Measurements from ENCODE around the gene PRR5L.
"Not testable (repeated sequence)": the region's sequence is repeated elsewhere in the genome, so short reads cannot be mapped to it uniquely, and the experiment has no call there.

DNA sequence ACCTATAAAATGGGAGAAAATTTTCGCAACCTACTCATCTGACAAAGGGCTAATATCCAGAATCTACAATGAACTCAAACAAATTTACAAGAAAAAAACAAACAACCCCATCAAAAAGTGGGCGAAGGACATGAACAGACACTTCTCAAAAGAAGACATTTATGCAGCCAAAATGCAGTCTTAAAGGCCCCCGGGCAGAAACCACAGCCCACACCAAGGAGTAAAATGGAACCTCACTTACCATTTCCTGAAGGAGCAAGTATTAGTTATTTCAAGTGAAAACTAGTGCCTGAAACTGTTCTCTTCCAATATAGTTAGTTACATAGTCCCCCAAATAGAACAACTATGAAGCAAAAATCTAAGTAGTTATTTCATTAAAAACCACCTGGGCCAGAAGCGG, 187.0 kb downstream of the PRR5L start:
- TF ChIP-seq, protein P1, sequence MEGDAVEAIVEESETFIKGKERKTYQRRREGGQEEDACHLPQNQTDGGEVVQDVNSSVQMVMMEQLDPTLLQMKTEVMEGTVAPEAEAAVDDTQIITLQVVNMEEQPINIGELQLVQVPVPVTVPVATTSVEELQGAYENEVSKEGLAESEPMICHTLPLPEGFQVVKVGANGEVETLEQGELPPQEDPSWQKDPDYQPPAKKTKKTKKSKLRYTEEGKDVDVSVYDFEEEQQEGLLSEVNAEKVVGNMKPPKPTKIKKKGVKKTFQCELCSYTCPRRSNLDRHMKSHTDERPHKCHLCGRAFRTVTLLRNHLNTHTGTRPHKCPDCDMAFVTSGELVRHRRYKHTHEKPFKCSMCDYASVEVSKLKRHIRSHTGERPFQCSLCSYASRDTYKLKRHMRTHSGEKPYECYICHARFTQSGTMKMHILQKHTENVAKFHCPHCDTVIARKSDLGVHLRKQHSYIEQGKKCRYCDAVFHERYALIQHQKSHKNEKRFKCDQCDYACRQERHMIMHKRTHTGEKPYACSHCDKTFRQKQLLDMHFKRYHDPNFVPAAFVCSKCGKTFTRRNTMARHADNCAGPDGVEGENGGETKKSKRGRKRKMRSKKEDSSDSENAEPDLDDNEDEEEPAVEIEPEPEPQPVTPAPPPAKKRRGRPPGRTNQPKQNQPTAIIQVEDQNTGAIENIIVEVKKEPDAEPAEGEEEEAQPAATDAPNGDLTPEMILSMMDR (IDR thresholded peaks at IDR 0.05; ENCODE audit: low read length), result not testable (repeated sequence)
- TF ChIP-seq EZH2 (optimal IDR thresholded peaks at IDR 0.05; ENCODE audit: low read depth, low read length); EZH2phosphoT487 (IDR thresholded peaks at IDR 0.05; ENCODE audit: low read length): not testable (repeated sequence)

Measured in MM.1S (cell line).